Stomach (tissue), 9 donors: Measurements from ENCODE around the gene NFATC2. TPM values are rescaled to one million over a fixed set of nuclear protein-coding genes. Genes with fewer than 3 reads are reported as not detected.

Source experiments
- DNase-seq, 2 donors: peaks; one replicate each; pipeline versions ENCODE4 v3.0.0 to v3.0.0-alpha.2; 2013 to 2019
- H3K27ac ChIP-seq, 5 donors: fragments of 200-600 bp in 4 of 5; sonication (generic) in 4 of 5; one replicate each; pipeline ENCODE4 v1.5.1; 2013 to 2019; ENCODE audit warnings: mild to moderate bottlenecking in 1 of 5, moderate library complexity in 1 of 5
- H3K27me3 ChIP-seq, 3 donors: fragments of 200-600 bp; sonication (generic); one replicate each; pipeline ENCODE4 v1.5.1; 2017 to 2019; ENCODE audit warnings: mixed run types in 1 of 3
- H3K36me3 ChIP-seq, 4 donors: fragments of 200-600 bp; sonication (generic); 1 replicate in 3 of 4; 2 replicates in 1 of 4; pipeline ENCODE4 v1.5.1; 2016 to 2019
- H3K4me1 ChIP-seq, 4 donors: fragments of 200-600 bp; sonication (generic); one replicate each; pipeline ENCODE4 v1.5.1; 2016 to 2019
- H3K4me3 ChIP-seq, 4 donors: fragments of 200-600 bp; sonication (generic) in 3 of 4; one replicate each; pipeline ENCODE4 v1.5.1; 2016 to 2019; ENCODE audit warnings: mild to moderate bottlenecking in 1 of 4
- H3K9me3 ChIP-seq, 4 donors: fragments of 200-600 bp; sonication (generic); one replicate each; pipeline ENCODE4 v1.5.1; 2016 to 2019
- EP300 ChIP-seq: sonication (generic); formaldehyde crosslinking; IDR thresholded peaks from one replicate; pipeline ENCODE4 v1.6.1; 2017; ENCODE audit warnings: antibody characterized with exemption
- POLR2A ChIP-seq, 4 donors: fragments of 450-650 bp; IDR thresholded peaks; one replicate each; pipeline ENCODE4 v1.6.1; 2016; ENCODE audit warnings: antibody characterized with exemption in 4 of 4, control low read depth in 2 of 4, mild to moderate bottlenecking in 1 of 4, moderate library complexity in 1 of 4
- POLR2AphosphoS5 ChIP-seq, 3 donors: sonication (generic); formaldehyde crosslinking; IDR thresholded peaks; one replicate each; pipeline ENCODE4 v1.6.1; 2016; ENCODE audit warnings: antibody characterized with exemption in 3 of 3
- WGBS, 5 donors: extraction: QIAGEN DNeasy Blood & Tissue Kit in 3 of 5; methylation state at CpG; one replicate each; pipeline versions ENCODE4 v1.1.5 to v1.1.7; 2013 to 2018; 5-methylcytosine and 5-hydroxymethylcytosine counted together
- intact Hi-C: fragments of 100-400 bp; cut with DNase I; formaldehyde crosslinking; loops from one replicate; pipeline ENCODE4 v1.15.1; 2023; ENCODE audit warnings: low total_unique reads
- polyA plus RNA-seq, 3 donors: library from polyadenylated mRNA; stranded (reverse); fragments of 200-250 nt; gene quantifications; one replicate each; pipeline ENCODE4 v1.2.3, GENCODE V29; 2013
- total RNA-seq, 5 donors: library from RNA; depleted of rRNA; stranded (reverse); fragments of >200 nt; gene quantifications; one replicate each; pipeline versions ENCODE4 v1.1.0 to v1.2.3, GENCODE V29; 2014 to 2016
- TF ChIP-seq, protein P1 (sequence below), 7 experiments: fragments of 450-650 bp in 4 of 7; fragments of 200-600 bp in 3 of 7; sonication (generic) in 3 of 7; IDR thresholded peaks; one replicate each; pipeline ENCODE4 v1.5.1; 2016 to 2019; ENCODE audit warnings: antibody characterized with exemption in 7 of 7, control low read depth in 2 of 7, mild to moderate bottlenecking in 1 of 7
- donor health status: healthy with polysubstance abuse.
- donor health status: Bipolar disorder and iron deficiency.
- donor health status: healthy.

NFATC2 gene
- total and polyA plus RNA-seq, 8 donors, result 1.4 to 31.9 (median 8.6) TPM

DNA sequence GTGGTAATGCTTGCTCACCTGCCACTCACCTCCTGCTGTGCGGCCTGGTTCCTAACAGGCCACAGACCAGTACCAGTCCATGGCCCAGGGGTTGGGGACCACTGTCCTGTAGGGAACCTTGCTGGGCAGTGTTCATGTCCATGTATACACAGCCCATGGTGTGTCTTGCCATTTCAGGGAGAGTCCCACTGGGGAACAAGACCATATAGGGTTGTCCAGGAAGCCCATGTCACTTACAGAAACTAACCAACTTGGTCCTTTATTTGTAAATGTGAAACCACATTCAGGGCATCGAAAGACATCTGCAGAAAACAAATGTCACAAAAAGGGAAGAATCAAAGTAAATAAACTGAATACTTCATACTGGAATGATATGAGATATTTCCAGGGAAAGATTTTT, 179.1 kb downstream of the NFATC2 start:
- 66 to 81% (median 70%) methylated on average over 2 of the region's 2 CpGs for WGBS, 5 donors
- no peak for DNase-seq
- TF ChIP-seq POLR2AphosphoS5 (IDR thresholded peaks at IDR 0.05) (no peak), EP300 (no peak), POLR2A (IDR thresholded peaks at IDR 0.05) (no peak)
- TF ChIP-seq, protein P1, sequence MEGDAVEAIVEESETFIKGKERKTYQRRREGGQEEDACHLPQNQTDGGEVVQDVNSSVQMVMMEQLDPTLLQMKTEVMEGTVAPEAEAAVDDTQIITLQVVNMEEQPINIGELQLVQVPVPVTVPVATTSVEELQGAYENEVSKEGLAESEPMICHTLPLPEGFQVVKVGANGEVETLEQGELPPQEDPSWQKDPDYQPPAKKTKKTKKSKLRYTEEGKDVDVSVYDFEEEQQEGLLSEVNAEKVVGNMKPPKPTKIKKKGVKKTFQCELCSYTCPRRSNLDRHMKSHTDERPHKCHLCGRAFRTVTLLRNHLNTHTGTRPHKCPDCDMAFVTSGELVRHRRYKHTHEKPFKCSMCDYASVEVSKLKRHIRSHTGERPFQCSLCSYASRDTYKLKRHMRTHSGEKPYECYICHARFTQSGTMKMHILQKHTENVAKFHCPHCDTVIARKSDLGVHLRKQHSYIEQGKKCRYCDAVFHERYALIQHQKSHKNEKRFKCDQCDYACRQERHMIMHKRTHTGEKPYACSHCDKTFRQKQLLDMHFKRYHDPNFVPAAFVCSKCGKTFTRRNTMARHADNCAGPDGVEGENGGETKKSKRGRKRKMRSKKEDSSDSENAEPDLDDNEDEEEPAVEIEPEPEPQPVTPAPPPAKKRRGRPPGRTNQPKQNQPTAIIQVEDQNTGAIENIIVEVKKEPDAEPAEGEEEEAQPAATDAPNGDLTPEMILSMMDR (IDR thresholded peaks at IDR 0.05), result no peak
- Histone ChIP-seq H3K27me3 (no peaks in the 10 kb centered on the region), H3K9me3 (peaks cover 0 to 11% (median 0%) of the 10 kb centered on the region in 4 donors), H3K4me3 (no peak overlapping the region), H3K4me1 (no peaks in the 10 kb centered on the region), H3K27ac (no peak overlapping the region), H3K36me3 (no peaks in the 10 kb centered on the region)
- intact Hi-C loops, result no loop called here

DNA sequence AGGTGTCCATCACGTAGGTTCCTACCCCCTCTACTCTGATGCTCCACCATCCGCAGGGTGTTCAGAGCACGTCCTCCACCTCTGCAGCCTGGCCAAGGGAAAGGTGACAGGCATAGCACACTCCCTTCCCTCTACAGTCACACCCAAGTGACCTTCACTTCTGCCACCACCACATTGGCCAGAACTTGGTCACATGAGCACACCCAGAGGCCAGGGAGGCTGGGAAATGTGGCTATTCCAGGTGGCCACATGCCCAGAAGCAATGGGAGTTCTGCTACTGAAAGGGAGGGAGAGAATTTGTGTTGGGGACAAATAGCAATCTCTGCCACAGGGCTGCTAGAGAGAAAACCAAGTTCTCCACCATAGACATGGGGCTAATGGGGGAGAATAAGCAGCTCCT, 180.3 kb downstream of the NFATC2 start:
- no peaks in the 10 kb centered on the region for H3K27me3 ChIP-seq
- H3K9me3 ChIP-seq, result peaks cover 0 to 11% (median 0%) of the 10 kb centered on the region in 4 donors
- WGBS, 5 donors, result 76 to 93% (median 83%) methylated on average over 3 of the region's 3 CpGs
- H3K27ac ChIP-seq, result no peak overlapping the region
- no peak overlapping the region for H3K4me3 ChIP-seq
- no peaks in the 10 kb centered on the region for H3K36me3 ChIP-seq
- H3K4me1 ChIP-seq, result no peaks in the 10 kb centered on the region
- DNase-seq, result no peak
- intact Hi-C loops, result no loop called here
- no peak for TF ChIP-seq EP300
- TF ChIP-seq, protein P1 (IDR thresholded peaks at IDR 0.05), result no peak
- no peak for TF ChIP-seq POLR2A (IDR thresholded peaks at IDR 0.05)
- TF ChIP-seq POLR2AphosphoS5 (IDR thresholded peaks at IDR 0.05), result no peak

DNA sequence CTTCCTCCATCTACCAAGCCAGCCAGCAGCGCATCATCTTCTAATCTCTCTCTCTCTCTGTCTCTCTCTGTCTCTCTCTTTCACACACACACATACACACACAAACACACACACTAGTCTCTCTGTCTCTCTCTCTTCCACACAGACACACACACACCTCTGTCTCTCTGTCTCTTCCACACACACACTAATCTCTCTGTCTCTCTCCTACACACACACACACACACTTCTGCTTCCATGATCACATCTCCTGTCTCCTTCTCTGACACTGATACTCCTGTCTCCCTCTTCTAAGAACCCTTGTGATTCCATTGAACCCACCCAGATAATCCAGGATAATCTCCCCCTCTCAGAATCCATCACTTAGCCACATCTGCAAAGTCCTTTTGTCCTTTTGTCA, 181.3 kb downstream of the NFATC2 start:
- intact Hi-C loops, result no loop called here
- 89 to 100% (median 97%) methylated on average over 1 of the region's 1 CpG for WGBS, 5 donors
- Histone ChIP-seq H3K27me3 (no peaks in the 10 kb centered on the region), H3K4me1 (no peaks in the 10 kb centered on the region), H3K9me3 (peaks cover 0 to 11% (median 0%) of the 10 kb centered on the region in 4 donors), H3K4me3 (no peak overlapping the region), H3K27ac (no peak overlapping the region), H3K36me3 (no peaks in the 10 kb centered on the region)
- no peak for DNase-seq
- TF ChIP-seq POLR2AphosphoS5 (IDR thresholded peaks at IDR 0.05) (no peak), POLR2A (IDR thresholded peaks at IDR 0.05) (no peak), EP300 (no peak)
- TF ChIP-seq, protein P1 (IDR thresholded peaks at IDR 0.05), result no peak

DNA sequence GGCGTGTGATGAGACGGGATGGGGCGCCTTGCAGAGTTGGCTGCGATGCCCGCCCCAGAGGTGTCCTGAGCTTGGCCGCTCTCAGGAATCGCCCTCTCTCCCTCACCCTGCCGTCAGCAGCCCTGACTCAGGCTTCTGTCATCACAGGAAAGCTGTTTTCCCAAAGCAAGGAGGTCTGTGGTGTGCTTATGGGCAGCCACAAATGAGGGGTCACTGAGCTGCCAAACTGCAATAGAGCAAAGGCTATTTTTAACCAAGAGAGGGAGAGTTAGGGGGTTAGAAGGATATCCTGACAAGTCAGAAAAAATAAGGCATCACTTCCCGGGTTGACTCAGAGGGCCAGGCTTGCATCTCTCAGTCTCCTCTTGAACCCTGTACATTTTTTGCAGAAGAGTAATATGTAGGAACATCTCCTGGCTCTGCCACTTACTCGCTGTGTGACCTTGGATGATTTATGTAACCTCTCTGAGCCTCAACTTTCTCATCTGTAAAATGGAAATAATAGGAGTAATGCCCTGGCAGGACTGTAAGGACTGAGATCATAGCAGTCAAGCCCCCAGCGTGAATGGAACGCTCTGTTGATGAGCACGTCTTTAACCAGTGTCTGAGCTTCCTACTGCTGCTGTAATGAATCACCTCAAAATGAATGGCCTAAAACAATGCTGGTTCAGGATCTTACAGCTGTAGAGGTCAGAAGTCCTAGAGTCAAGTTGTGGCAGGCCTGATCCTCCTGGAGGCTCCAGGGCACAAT, 181.9 kb downstream of the NFATC2 start:
- Histone ChIP-seq H3K27me3 (no peaks in the 10 kb centered on the region), H3K27ac (no peak overlapping the region), H3K4me3 (no peak overlapping the region), H3K9me3 (peaks cover 0 to 11% (median 0%) of the 10 kb centered on the region in 4 donors), H3K36me3 (no peaks in the 10 kb centered on the region), H3K4me1 (no peaks in the 10 kb centered on the region)
- DNase-seq, result no peak
- 77 to 89% (median 83%) methylated on average over 13 of the region's 13 CpGs for WGBS, 5 donors
- TF ChIP-seq EP300 (no peak), POLR2AphosphoS5 (IDR thresholded peaks at IDR 0.05) (no peak), POLR2A (IDR thresholded peaks at IDR 0.05) (no peak)
- TF ChIP-seq, protein P1 (IDR thresholded peaks at IDR 0.05), result no peak
- intact Hi-C loops, result no loop called here
